Measurements from ENCODE around the gene CFAP210.
"Not testable (repeated sequence)": the region's sequence is repeated elsewhere in the genome, so short reads cannot be mapped to it uniquely, and the experiment has no call there.

Gene CFAP210

DNA sequence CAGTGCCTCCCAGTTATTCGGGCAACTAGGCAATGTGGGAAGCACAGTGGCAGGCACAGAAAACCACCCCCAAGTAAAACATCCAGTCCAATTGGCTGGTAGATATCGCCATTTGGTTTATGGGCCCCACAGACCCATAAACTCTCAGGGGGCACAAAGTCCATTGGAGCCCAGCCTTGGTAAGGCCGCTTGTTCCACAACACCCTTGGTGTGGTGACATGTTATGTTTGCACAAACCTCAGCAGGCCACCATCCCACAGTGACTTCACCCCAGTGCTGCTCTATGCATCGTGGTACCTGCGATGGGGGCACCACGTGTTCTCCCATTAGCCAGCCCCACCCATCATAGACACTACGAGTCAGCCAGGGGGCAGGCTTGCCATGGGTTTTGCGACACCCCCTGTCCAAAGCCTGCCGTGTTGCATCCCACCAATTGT is 18.6 kb upstream of the CFAP210 start:
- DNase-seq, result no peak

- no peak for DNase-seq
Observed at GRCh38 chr2:169711751-169712509, 17.7 kb upstream of the CFAP210 start.

DNA sequence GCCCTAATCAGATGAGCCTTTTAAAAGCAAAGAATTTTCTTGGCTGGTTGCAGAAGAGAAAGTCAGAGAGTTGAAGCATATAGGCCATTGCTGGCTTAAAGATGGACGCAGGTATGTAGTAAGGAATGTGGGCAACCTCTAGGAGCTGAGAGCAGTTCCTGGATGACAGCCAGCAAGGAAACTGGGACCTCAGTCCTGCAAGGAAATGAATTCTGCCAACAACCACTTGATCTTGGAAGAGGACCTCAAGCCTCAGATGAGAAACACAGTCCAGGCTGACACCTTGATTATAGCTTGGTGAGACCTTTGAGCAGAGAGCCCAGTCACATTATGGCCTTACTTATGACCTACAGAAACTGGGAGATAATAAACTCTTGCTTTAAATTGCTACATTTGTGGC is 15.8 kb upstream of the CFAP210 start:
- no peak for DNase-seq

- DNase-seq, result no peak
Observed at GRCh38 chr2:169709331-169709730, 15.1 kb upstream of the CFAP210 start.

- no peak for DNase-seq
Observed at GRCh38 chr2:169707626-169708025, 13.4 kb upstream of the CFAP210 start.

DNA sequence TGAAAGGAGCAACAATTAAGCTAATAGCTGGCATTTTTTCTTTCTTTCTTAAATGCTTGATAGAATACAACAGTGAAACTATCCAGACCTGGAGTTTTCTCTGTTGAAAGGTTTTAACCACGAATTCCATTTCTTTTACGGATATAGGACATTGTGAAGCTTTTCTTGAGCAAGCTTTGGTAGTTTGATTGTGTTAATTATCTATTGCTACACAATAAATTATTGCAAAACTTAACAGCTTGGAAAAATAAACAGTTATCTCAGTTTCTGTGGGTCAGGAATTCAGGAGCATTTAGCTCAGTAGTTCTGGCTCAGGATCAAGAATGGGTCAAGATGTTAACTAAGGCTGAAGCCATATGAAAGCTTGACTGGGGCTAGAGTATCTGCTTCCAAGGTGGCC is 11.7 kb upstream of the CFAP210 start:
- no peak for DNase-seq

DNA sequence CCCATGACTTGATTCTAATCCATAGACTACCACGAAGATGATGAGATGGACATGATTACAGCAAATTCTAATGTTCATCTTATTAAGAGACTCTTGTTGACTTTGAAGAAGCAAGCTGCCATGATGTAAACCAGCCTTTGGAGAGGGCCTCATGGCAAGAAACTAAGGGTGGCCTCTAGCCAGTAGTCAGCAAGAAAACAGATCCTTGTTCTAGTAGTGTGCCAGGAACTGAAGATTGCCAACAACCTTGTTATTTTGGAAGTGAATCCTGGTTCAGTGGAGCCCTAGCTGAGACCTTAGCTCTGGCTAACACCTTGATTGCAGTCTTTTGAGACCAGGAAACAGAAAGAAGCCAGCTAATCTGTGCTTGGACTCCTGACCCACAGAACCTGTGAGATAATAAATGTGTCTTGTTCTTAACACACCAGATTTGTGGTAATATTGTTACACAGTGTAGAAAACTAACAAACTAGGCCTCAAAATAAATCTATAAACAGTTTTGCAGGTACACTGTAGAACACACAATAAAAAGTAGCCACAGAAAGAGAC is 10.0 kb upstream of the CFAP210 start:
- no peak for DNase-seq

DNA sequence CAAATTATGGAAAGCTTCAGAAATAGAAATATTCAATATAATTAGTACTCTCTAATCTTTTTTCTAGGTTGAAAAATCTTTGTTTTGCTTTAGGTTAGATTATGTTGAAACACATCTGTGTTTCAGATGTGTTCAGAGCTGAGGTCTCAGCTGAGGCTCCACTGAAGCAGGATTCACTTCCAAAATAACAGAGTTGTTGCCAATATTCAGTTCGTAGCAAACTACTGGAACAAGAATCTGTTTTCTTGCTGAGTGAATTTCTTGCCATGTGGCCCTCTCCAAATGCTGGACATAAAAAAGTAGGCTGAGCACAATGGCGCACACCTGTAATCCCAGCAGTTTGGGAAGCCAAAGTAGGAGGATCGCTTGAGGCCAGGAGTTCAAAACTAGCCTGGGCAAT is 8.8 kb upstream of the CFAP210 start:
- DNase-seq, result no peak

GRCh38 chr2:169699173-169699572 is 5.0 kb upstream of the CFAP210 start:
- not testable (repeated sequence) for DNase-seq

GRCh38 chr2:169696381-169696780 is 2.2 kb upstream of the CFAP210 start:
- DNase-seq, result no peak

GRCh38 chr2:169694894-169695260 is 672 bp upstream of the CFAP210 start:
- DNase-seq, result no peak

- no peak for DNase-seq
Observed at GRCh38 chr2:169693360-169693759, 845 bp downstream of the CFAP210 start.

GRCh38 chr2:169692718-169693117 is 1.5 kb downstream of the CFAP210 start:
- no peak for DNase-seq

- no peak for DNase-seq
Observed at GRCh38 chr2:169690958-169691357, 3.2 kb downstream of the CFAP210 start.

GRCh38 chr2:169687943-169688342 is 6.3 kb downstream of the CFAP210 start:
- not testable (repeated sequence) for DNase-seq

DNA sequence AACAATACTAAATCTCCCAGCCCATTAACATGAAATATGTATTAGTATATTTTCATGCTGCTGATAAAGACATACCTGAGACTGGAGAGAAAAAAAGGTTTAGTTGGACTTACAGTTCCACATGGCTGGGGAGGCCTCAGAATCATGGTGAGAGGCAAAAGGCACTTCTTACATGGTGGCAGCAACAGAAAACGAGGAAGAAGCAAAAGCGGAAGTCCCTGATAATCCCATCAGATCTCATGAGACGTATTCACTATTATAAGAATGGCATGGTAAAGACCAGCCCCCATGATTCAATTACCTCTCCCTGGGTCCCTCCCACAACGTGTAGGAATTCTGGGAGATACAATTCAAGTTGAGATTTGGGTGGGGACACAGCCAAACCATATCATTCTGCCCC is 7.4 kb downstream of the CFAP210 start:
- DNase-seq, result not testable (repeated sequence)

GRCh38 chr2:169684712-169685111 is 9.5 kb downstream of the CFAP210 start:
- not testable (repeated sequence) for DNase-seq

GRCh38 chr2:169684135-169684565 is 10.1 kb downstream of the CFAP210 start:
- DNase-seq, result no peak

DNA sequence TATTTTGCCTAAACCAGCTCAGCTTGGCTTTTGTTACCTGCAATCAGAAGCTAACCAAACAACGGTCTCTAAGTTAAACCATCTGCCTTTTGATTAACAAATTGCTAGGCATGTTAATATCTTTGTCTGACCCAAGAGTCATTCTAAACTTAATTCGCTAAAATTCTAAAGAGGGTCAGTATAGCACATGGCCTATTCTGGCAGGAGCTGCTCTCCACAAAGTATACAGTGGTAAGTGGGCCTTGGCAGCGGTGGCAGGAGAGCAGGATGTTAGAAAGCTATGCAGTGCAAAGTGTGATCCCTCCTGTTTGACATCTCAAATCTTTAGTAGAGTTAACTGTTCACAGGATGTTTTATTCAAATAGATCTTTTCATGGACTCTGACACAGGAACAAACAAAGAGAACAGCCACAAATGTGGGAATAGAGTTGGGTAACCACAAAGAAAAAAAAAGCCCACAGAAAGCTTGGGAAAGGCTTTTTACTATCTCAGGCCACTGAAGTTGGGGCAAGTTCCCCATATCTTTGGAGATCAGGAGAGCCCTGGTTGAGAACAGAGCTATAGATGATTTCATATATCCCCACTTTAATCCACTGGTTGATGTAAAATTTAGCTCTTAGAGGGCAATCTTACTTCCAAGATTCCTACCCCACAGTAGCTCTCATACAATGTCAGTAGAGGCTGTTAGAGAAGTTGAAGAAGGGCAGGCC is 10.6 kb downstream of the CFAP210 start:
- no peak for DNase-seq

DNA sequence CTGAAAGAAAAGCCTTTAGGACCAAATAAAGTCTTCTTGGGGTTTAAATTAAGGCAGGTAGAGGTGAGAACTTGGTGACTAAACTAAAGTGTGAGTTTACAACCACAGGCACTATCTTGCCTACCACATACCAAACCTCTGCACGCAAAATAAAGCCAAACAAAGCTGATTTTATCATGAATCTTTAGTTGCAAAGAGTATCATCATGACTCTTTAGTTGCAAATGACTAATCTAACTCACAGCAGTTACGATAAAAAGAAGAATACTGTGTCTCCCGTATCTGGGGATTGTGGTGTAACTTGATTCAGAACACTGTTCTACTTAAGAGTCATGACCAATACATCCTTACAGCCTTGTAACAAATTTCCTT is 11.2 kb downstream of the CFAP210 start:
- no peak for DNase-seq

DNA sequence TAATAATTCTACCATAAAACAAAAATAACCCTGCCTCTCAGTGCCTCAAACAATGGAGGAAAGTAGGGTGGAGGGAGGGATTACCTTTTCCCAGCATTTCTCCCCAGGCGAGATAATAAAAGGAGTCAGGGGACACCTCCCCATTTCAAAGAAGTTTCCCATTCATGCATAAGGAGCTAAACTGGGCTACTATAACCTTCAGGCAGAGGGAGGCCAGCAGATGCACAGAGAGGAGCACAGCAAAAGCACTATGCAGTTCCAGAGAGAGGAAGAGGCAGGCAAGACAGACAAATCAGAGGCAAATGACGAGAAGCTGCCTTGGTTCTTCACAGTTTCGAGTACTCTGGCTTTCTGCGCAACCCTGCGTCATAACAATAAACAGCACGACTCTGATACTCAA is 17.4 kb downstream of the CFAP210 start:
- no peak for DNase-seq

DNA sequence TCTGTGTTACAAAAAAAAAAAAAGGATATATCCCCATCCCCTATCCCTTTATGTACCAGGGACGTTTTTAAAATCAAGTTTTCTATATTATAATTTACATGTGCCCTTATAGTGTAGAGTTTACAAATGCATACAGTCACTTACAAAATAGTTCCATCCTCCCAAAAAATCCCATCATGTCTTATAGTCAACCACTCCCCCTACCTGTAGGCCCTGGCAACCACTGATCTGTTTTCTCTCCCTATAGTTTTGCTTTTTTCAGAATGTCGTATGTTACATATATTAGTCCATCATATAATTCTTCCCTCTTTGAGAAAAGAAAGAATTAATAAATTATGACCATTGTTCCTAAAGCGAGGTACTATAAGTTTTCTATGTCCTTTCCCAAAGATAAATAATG is 17.8 kb downstream of the CFAP210 start:
- DNase-seq, result no peak

DNA sequence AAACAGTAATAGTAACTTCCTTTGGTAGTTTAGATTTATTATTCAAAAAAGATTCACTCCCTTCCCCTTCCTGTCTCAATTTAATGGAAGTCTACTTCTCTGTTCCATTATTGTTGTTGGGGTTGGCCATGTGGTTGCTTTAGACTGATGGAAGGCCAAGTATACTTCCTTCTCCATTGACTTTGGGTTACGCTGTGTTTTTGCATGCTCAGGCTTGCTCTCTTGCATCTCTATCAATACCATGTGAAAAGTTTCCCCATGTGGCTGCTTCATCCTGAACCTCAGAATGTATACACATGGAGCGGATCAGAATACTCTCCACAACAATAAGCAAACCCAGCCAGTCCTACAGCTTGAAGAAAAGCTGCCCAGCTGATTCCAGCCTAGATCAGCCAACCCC is 20.3 kb downstream of the CFAP210 start:
- DNase-seq, result no peak

GRCh38 chr2:169673106-169673505 is 21.1 kb downstream of the CFAP210 start:
- no peak for DNase-seq

Measured in left hindlimb (tissue), 1 donor.